ENCODE results near the gene GPATCH8. TPM values are rescaled to one million over a fixed set of nuclear protein-coding genes. Genes with fewer than 3 reads are reported as not detected.

Gene GPATCH8
- total and polyA plus RNA-seq, 2 of the 8 experiments (the other 6 are each of a cell fraction or from before 2014, with no cell fraction given): 20.5 to 58.1 TPM

- TF ChIP-seq BCL11A (IDR thresholded peaks at IDR 0.05; ENCODE audit: low read depth in 2 of 2, low read length in 2 of 2) (no peak), JUN (IDR thresholded peaks at IDR 0.05; ENCODE audit: low read depth, low read length) (no peak), HDAC2 (IDR thresholded peaks at IDR 0.05; ENCODE audit: borderline replicate concordance in 1 of 2, low read depth in 2 of 2, low read length in 2 of 2) (peak; percentile 75 to 85; a peak in 2 of 4 replicates), TEAD4 (IDR thresholded peaks at IDR 0.05; ENCODE audit: low read depth, low read length) (peak; percentile 75; the same call in 1 of the 2 replicates), HDAC6 (IDR thresholded peaks at IDR 0.05; ENCODE audit: low read depth, low read length) (no peak), RNF2 (IDR thresholded peaks at IDR 0.05; ENCODE audit: borderline replicate concordance, low read depth, low read length, missing control alignments, poor library complexity, severe bottlenecking) (no peak), KDM5A (IDR thresholded peaks at IDR 0.05; ENCODE audit: low read length) (no peak), SP1 (IDR thresholded peaks at IDR 0.05; ENCODE audit: low read depth, low read length) (peak; percentile 92), SIRT6 (IDR thresholded peaks at IDR 0.05; ENCODE audit: low read length) (no peak), PHF8 (conservative IDR thresholded peaks at IDR 0.05; ENCODE audit: low read depth, low read length) (no peak)
- TF ChIP-seq, protein P1, sequence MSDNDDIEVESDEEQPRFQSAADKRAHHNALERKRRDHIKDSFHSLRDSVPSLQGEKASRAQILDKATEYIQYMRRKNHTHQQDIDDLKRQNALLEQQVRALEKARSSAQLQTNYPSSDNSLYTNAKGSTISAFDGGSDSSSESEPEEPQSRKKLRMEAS (IDR thresholded peaks at IDR 0.05): peak; percentile 70
- TF ChIP-seq, protein P2, sequence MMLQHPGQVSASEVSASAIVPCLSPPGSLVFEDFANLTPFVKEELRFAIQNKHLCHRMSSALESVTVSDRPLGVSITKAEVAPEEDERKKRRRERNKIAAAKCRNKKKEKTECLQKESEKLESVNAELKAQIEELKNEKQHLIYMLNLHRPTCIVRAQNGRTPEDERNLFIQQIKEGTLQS (IDR thresholded peaks at IDR 0.05; ENCODE audit: insufficient read depth, low read depth, low read length): no peak
These were observed 36.5 kb upstream of the GPATCH8 start (continued) for GRCh38 chr17:44539673-44540072.

Data from H1 (cell line).